NCI-H345 (cell line): ENCODE results near the gene ATP5F1B.

ENCODE experiments used
- DNase-seq: peaks from one replicate; lab custom pipeline; 2025; lab: John Stamatoyannopoulos, UW

Gene ATP5F1B

GRCh38 chr12:56616925-56617324 is 28.9 kb downstream of the ATP5F1B start:
- DNase-seq = no peak

- no peak for DNase-seq
Measured at GRCh38 chr12:56616244-56616643, 29.5 kb downstream of the ATP5F1B start.

GRCh38 chr12:56614627-56615026 is 31.2 kb downstream of the ATP5F1B start:
- no peak for DNase-seq

- DNase-seq = no peak
Measured at GRCh38 chr12:56604355-56604754, 41.4 kb downstream of the ATP5F1B start.

GRCh38 chr12:56602239-56602638 is 43.5 kb downstream of the ATP5F1B start:
- DNase-seq = no peak

- DNase-seq = no peak
Measured at GRCh38 chr12:56601503-56601902, 44.3 kb downstream of the ATP5F1B start.

- no peak for DNase-seq
Measured at GRCh38 chr12:56600753-56601152, 45.0 kb downstream of the ATP5F1B start.

- no peak for DNase-seq
Measured at GRCh38 chr12:56599797-56600196, 46.0 kb downstream of the ATP5F1B start.

GRCh38 chr12:56599041-56599440 is 46.7 kb downstream of the ATP5F1B start:
- no peak for DNase-seq

- no peak for DNase-seq
Measured at GRCh38 chr12:56596815-56597214, 49.0 kb downstream of the ATP5F1B start.

- peak; percentile 50 for DNase-seq
Measured at GRCh38 chr12:56593909-56594621, 51.7 kb downstream of the ATP5F1B start.

GRCh38 chr12:56591961-56592360 is 53.8 kb downstream of the ATP5F1B start:
- DNase-seq = no peak

- peak; percentile 64 for DNase-seq
Measured at GRCh38 chr12:56591126-56591525, 54.7 kb downstream of the ATP5F1B start.

- peak; percentile 5 for DNase-seq
Measured at GRCh38 chr12:56590237-56590830, 55.5 kb downstream of the ATP5F1B start.

GRCh38 chr12:56589783-56590182 is 56.0 kb downstream of the ATP5F1B start:
- no peak for DNase-seq
